OCI-LY1 (cell line): ENCODE data around the gene DSPP.

Experiments
- H2AFZ ChIP-seq: fragments of 200-600 bp; sonication (generic), shearing (Covaris generic); 2 replicates; pipeline ENCODE4 v1.6.0; 2014; ENCODE audit warnings: antibody characterized with exemption, mild to moderate bottlenecking, low read length
- H3F3A ChIP-seq: fragments of 200-600 bp; sonication (generic), shearing (Covaris generic); 2 replicates; pipeline ENCODE4 v1.6.0; 2014; ENCODE audit warnings: mild to moderate bottlenecking, antibody characterized with exemption, low read length, moderate library complexity; ENCODE audit not compliant: insufficient read depth
- H3K27ac ChIP-seq: fragments of 200-600 bp; sonication (generic); 2 replicates; pipeline ENCODE4 v1.5.1; 2014; ENCODE audit warnings: low read length, mixed run types, mild to moderate bottlenecking, low read depth; ENCODE audit not compliant: poor library complexity, severe bottlenecking
- H3K27me3 ChIP-seq: fragments of 200-600 bp; sonication (generic); 2 replicates; pipeline ENCODE4 v1.6.0; 2014; ENCODE audit warnings: antibody characterized with exemption, mild to moderate bottlenecking, low read length, moderate library complexity; ENCODE audit not compliant: insufficient read depth
- H3K36me3 ChIP-seq: fragments of 200-600 bp; sonication (generic); 2 replicates; pipeline ENCODE4 v1.6.1; 2014; ENCODE audit warnings: mild to moderate bottlenecking, antibody characterized with exemption, low read length, moderate library complexity, mixed read lengths; ENCODE audit not compliant: insufficient read depth
- H3K4me1 ChIP-seq: fragments of 200-600 bp; sonication (generic); 2 replicates; pipeline ENCODE4 v1.5.1; 2014; ENCODE audit warnings: mild to moderate bottlenecking, low read length, moderate library complexity; ENCODE audit not compliant: insufficient read depth, severe bottlenecking
- H3K4me2 ChIP-seq: fragments of 200-600 bp; sonication (generic), shearing (Covaris generic); 2 replicates; pipeline ENCODE4 v1.6.1; 2014; ENCODE audit warnings: low read length
- H3K4me3 ChIP-seq: fragments of 200-600 bp; sonication (generic); 2 replicates; pipeline ENCODE4 v1.5.1; 2014; ENCODE audit warnings: low read length, low read depth, mild to moderate bottlenecking, mixed read lengths; ENCODE audit not compliant: poor library complexity, severe bottlenecking
- H3K79me2 ChIP-seq: fragments of 200-600 bp; shearing (Covaris generic); 2 replicates; pipeline ENCODE4 v1.6.1; 2016; ENCODE audit warnings: mixed run types, low read length, mixed read lengths; ENCODE audit not compliant: insufficient read depth
- H3K9ac ChIP-seq: fragments of 200-600 bp; sonication (generic), shearing (Covaris generic); 2 replicates; pipeline ENCODE4 v1.6.1; 2014; ENCODE audit warnings: mild to moderate bottlenecking, low read length, mixed read lengths
- H3K9me2 ChIP-seq: fragments of 200-600 bp; sonication (generic), shearing (Covaris generic); 2 replicates; pipeline ENCODE4 v1.6.1; 2014; ENCODE audit warnings: low read depth, mild to moderate bottlenecking, low read length, mixed read lengths
- H3K9me3 ChIP-seq: fragments of 200-600 bp; shearing (Covaris generic); 2 replicates; pipeline ENCODE4 v1.6.1; 2014; ENCODE audit warnings: low read length, mixed read lengths
- H4K20me1 ChIP-seq: fragments of 200-600 bp; sonication (generic), shearing (Covaris generic); 2 replicates; pipeline ENCODE4 v1.6.0; 2016; ENCODE audit warnings: mild to moderate bottlenecking, low read length; ENCODE audit not compliant: insufficient read depth
- EZH2 ChIP-seq: fragments of 200-600 bp; sonication (generic), shearing (Covaris generic); IDR thresholded peaks from 2 replicates; pipeline ENCODE4 v1.8.0; 2017; ENCODE audit warnings: borderline replicate concordance, mixed run types, mild to moderate bottlenecking, antibody characterized with exemption, low read length, moderate library complexity, mixed read lengths
- TF ChIP-seq, protein P1 (sequence below): fragments of 200-600 bp; sonication (generic), shearing (Covaris generic); IDR thresholded peaks from 2 replicates; pipeline ENCODE4 v1.5.1; 2017; ENCODE audit warnings: mild to moderate bottlenecking, antibody characterized with exemption, low read length, moderate library complexity, mixed read lengths

The DSPP gene

DNA sequence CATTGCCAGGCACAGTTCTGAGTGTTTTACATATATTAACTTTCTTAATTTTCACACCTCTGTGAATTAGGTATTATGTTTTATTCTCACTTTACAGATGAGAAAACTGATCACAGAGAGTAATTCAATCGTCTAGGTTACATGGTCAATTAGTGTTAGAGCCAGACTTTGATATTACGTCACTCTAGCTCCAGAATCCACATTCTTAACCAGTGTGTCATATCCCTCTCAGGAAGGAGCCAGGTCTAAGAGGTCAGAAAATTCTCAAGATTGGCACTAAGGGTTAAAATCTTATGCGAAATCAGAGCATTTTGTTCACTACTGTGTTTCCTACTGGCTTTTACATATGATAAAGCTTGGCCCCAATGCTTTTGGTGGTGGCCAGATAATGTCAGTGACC lies 49.2 kb downstream of the DSPP start:
- Histone ChIP-seq H2AFZ (no peak overlapping the region), H3K9me3 (no peaks in the 10 kb centered on the region), H3K4me2 (no peak overlapping the region), H3K79me2 (no peaks in the 10 kb centered on the region), H3K4me3 (no peak overlapping the region), H3K36me3 (no peaks in the 10 kb centered on the region), H3K9me2 (no peaks in the 10 kb centered on the region), H4K20me1 (no peaks in the 10 kb centered on the region), H3K4me1 (no peaks in the 10 kb centered on the region), H3K9ac (no peak overlapping the region), H3F3A (no peaks in the 10 kb centered on the region), H3K27ac (no peak overlapping the region), H3K27me3 (no peaks in the 10 kb centered on the region)
- TF ChIP-seq EZH2 = no peak
- TF ChIP-seq, protein P1, sequence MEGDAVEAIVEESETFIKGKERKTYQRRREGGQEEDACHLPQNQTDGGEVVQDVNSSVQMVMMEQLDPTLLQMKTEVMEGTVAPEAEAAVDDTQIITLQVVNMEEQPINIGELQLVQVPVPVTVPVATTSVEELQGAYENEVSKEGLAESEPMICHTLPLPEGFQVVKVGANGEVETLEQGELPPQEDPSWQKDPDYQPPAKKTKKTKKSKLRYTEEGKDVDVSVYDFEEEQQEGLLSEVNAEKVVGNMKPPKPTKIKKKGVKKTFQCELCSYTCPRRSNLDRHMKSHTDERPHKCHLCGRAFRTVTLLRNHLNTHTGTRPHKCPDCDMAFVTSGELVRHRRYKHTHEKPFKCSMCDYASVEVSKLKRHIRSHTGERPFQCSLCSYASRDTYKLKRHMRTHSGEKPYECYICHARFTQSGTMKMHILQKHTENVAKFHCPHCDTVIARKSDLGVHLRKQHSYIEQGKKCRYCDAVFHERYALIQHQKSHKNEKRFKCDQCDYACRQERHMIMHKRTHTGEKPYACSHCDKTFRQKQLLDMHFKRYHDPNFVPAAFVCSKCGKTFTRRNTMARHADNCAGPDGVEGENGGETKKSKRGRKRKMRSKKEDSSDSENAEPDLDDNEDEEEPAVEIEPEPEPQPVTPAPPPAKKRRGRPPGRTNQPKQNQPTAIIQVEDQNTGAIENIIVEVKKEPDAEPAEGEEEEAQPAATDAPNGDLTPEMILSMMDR = no peak

DNA sequence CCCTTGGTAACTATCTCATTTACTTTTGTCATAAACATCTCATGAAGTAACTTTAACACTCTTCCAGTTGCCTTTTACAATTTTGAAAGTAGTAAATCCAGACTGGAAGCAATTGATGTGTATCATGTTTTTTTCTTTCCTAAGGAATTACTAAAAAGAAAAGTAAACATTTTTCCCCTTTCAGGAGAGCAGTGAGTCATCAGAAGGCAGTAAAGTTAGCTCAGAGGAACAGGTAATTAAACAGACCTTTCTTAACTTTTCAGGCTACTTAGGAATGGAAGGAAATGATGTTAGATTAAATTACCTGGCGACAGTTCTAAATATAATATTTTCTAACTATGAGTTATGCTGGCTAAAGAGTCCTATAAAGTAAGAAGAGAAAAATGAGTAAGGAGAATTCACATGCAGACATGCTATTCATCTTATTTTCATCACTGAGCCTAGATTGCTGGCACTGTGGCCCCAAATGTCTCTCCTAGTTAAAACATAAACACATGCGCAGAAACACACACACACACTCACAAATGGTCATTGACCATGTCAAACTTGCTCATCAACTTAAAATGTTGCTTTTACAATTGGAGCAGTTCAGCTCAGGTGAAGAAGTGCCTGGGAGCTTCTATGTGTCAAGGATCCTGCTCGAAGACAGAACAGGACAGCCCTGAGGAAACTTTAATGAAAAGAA lies 51.1 kb downstream of the DSPP start:
- TF ChIP-seq, protein P1 = no peak
- no peak for TF ChIP-seq EZH2
- Histone ChIP-seq H3K27me3 (no peaks in the 10 kb centered on the region), H3F3A (no peaks in the 10 kb centered on the region), H3K36me3 (no peaks in the 10 kb centered on the region), H3K9me3 (no peaks in the 10 kb centered on the region), H3K4me2 (no peak overlapping the region), H4K20me1 (no peaks in the 10 kb centered on the region), H3K9me2 (no peaks in the 10 kb centered on the region), H3K4me1 (no peaks in the 10 kb centered on the region), H3K27ac (no peak overlapping the region), H3K4me3 (no peak overlapping the region), H2AFZ (no peak overlapping the region), H3K79me2 (no peaks in the 10 kb centered on the region), H3K9ac (no peak overlapping the region)

DNA sequence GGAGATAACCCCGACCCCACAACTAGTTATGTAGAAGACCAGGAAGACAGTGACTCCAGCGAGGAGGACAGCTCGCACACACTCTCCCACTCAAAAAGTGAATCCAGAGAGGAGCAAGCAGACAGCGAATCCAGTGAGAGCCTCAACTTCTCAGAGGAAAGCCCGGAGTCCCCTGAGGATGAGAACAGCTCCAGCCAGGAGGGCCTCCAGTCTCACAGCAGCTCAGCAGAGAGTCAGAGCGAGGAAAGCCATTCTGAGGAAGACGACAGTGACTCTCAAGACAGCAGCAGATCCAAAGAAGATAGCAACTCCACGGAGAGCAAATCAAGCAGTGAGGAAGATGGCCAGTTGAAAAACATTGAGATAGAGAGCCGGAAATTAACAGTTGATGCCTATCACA lies 54.5 kb downstream of the DSPP start:
- Histone ChIP-seq H3K79me2 (no peaks in the 10 kb centered on the region), H3K9ac (no peak overlapping the region), H3K36me3 (no peaks in the 10 kb centered on the region), H3K9me2 (no peaks in the 10 kb centered on the region), H3K27me3 (no peaks in the 10 kb centered on the region), H3K4me3 (no peak overlapping the region), H3K4me2 (no peak overlapping the region), H3K4me1 (no peaks in the 10 kb centered on the region), H3K27ac (no peak overlapping the region), H3F3A (no peaks in the 10 kb centered on the region), H2AFZ (no peak overlapping the region), H3K9me3 (no peaks in the 10 kb centered on the region), H4K20me1 (no peaks in the 10 kb centered on the region)
- no peak for TF ChIP-seq EZH2
- TF ChIP-seq, protein P1 = no peak
